A673 (cell line): ENCODE measurements around the gene LGALS14.

ENCODE experiments used
- EZH2 ChIP-seq: fragments of 200-600 bp; sonication (generic); IDR thresholded peaks from 2 replicates; pipeline ENCODE4 v1.6.1; 2017; ENCODE audit warnings: borderline replicate concordance, low read depth, mild to moderate bottlenecking, mixed read lengths, antibody characterized with exemption, low read length; ENCODE audit not compliant: poor library complexity, severe bottlenecking
- TF ChIP-seq, protein P1 (sequence below): fragments of 300-800, 200-600 bp; sonication (generic); conservative IDR thresholded peaks from 2 replicates; pipeline ENCODE4 v1.5.1; 2017; ENCODE audit warnings: low read depth, mild to moderate bottlenecking, antibody characterized with exemption, low read length, moderate library complexity, mixed read lengths

DNA sequence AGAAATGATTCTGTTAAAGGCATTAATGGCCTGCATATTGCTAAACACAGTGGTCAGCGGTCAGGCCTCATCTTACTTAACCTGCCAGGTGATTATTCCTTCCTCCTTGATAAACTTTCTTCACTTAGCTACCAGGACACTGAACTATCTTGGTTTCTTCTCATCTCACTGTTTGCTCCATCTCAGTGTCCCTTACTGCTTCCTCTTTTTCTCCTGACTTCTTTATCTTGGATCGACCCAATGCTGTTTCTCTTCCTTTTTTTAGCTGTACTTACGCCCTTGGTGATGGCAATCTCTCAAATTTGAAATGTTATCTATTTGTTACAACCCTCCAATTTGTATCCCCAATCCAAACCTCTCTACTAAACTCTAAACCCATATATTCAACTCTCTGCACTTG is 41.4 kb downstream of the LGALS14 start:
- TF ChIP-seq, protein P1, sequence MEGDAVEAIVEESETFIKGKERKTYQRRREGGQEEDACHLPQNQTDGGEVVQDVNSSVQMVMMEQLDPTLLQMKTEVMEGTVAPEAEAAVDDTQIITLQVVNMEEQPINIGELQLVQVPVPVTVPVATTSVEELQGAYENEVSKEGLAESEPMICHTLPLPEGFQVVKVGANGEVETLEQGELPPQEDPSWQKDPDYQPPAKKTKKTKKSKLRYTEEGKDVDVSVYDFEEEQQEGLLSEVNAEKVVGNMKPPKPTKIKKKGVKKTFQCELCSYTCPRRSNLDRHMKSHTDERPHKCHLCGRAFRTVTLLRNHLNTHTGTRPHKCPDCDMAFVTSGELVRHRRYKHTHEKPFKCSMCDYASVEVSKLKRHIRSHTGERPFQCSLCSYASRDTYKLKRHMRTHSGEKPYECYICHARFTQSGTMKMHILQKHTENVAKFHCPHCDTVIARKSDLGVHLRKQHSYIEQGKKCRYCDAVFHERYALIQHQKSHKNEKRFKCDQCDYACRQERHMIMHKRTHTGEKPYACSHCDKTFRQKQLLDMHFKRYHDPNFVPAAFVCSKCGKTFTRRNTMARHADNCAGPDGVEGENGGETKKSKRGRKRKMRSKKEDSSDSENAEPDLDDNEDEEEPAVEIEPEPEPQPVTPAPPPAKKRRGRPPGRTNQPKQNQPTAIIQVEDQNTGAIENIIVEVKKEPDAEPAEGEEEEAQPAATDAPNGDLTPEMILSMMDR: no peak
- TF ChIP-seq EZH2: no peak
